Testis (tissue), 2 donors: ENCODE data around the gene ENDOU.

Source experiments
- POLR2A ChIP-seq: fragments of 450-650 bp; IDR thresholded peaks from one replicate; pipeline ENCODE4 v1.6.1; 2017; ENCODE audit warnings: antibody characterized with exemption, mild to moderate bottlenecking, moderate library complexity
- TF ChIP-seq, protein P1 (sequence below), 3 experiments: fragments of 450-650 bp in 2 of 3; fragments of 200-600 bp in 1 of 3; sonication (generic) in 1 of 3; IDR thresholded peaks; one replicate each; pipeline ENCODE4 v1.5.1; 2016 to 2019; ENCODE audit warnings: antibody characterized with exemption in 3 of 3, mild to moderate bottlenecking in 2 of 3, moderate library complexity in 1 of 3

DNA sequence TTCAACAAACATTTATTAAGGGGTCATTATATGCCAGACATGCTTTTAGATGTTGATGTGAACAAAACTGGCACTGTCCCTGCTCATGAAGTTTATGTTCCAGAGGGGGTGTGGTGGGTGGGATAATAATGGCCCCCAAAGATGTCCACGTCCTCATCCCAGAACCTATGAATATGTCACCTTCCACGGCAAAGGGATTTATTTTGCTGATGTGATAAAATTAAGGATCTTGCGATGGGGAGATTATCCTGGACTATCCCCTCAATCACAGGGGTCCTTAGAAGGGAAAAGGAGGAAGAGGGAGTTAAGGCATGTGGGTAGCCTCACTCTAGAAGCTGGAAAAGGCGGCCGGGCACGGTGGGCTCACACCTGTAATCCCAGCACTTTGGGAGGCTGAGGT is 46.0 kb upstream of the ENDOU start:
- TF ChIP-seq, protein P1, sequence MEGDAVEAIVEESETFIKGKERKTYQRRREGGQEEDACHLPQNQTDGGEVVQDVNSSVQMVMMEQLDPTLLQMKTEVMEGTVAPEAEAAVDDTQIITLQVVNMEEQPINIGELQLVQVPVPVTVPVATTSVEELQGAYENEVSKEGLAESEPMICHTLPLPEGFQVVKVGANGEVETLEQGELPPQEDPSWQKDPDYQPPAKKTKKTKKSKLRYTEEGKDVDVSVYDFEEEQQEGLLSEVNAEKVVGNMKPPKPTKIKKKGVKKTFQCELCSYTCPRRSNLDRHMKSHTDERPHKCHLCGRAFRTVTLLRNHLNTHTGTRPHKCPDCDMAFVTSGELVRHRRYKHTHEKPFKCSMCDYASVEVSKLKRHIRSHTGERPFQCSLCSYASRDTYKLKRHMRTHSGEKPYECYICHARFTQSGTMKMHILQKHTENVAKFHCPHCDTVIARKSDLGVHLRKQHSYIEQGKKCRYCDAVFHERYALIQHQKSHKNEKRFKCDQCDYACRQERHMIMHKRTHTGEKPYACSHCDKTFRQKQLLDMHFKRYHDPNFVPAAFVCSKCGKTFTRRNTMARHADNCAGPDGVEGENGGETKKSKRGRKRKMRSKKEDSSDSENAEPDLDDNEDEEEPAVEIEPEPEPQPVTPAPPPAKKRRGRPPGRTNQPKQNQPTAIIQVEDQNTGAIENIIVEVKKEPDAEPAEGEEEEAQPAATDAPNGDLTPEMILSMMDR (IDR thresholded peaks at IDR 0.05), result no peak
- no peak for TF ChIP-seq POLR2A
